Parathyroid adenoma (tissue), 2 donors: Measurements from ENCODE around the gene FOXS1.

Source experiments
- H2AFZ ChIP-seq: fragments of 300-600 bp; sonication (generic); one replicate; pipeline ENCODE4 v1.7.0; 2017; ENCODE audit warnings: antibody characterized with exemption, mild to moderate bottlenecking
- H3K27ac ChIP-seq: fragments of 300-600 bp; sonication (generic); one replicate; pipeline ENCODE4 v1.7.0; 2017
- H3K27me3 ChIP-seq: fragments of 300-600 bp; sonication (generic); one replicate; pipeline ENCODE4 v1.7.0; 2017; ENCODE audit warnings: low read length; ENCODE audit not compliant: control insufficient read depth, insufficient read depth
- H3K36me3 ChIP-seq: fragments of 300-600 bp; sonication (generic); one replicate; pipeline ENCODE4 v1.7.0; 2017; ENCODE audit warnings: low read length; ENCODE audit not compliant: control insufficient read depth, insufficient read depth
- H3K4me1 ChIP-seq: fragments of 300-600 bp; sonication (generic); one replicate; pipeline ENCODE4 v1.7.0; 2017; ENCODE audit warnings: control low read depth
- H3K4me2 ChIP-seq: fragments of 300-600 bp; sonication (generic); one replicate; pipeline ENCODE4 v1.7.0; 2017; ENCODE audit warnings: low read length
- H3K4me3 ChIP-seq: fragments of 300-600 bp; sonication (generic); one replicate; pipeline ENCODE4 v1.7.0; 2017; ENCODE audit warnings: low read depth, low read length
- H3K79me2 ChIP-seq: fragments of 300-600 bp; sonication (generic); one replicate; pipeline ENCODE4 v1.7.0; 2017; ENCODE audit warnings: control low read depth
- H3K9ac ChIP-seq: fragments of 300-600 bp; sonication (generic); one replicate; pipeline ENCODE4 v1.7.0; 2017; ENCODE audit warnings: mild to moderate bottlenecking
- H3K9me3 ChIP-seq: fragments of 300-600 bp; sonication (generic); one replicate; pipeline ENCODE4 v1.7.0; 2017; ENCODE audit warnings: low read length; ENCODE audit not compliant: control insufficient read depth
- TF ChIP-seq, protein P1 (sequence below): fragments of 300-600 bp; sonication (generic); IDR thresholded peaks from one replicate; pipeline ENCODE4 v1.7.0; 2017; ENCODE audit warnings: antibody characterized with exemption, mild to moderate bottlenecking
- donor health status: primary hyperparathyroidism.

The FOXS1 gene

DNA sequence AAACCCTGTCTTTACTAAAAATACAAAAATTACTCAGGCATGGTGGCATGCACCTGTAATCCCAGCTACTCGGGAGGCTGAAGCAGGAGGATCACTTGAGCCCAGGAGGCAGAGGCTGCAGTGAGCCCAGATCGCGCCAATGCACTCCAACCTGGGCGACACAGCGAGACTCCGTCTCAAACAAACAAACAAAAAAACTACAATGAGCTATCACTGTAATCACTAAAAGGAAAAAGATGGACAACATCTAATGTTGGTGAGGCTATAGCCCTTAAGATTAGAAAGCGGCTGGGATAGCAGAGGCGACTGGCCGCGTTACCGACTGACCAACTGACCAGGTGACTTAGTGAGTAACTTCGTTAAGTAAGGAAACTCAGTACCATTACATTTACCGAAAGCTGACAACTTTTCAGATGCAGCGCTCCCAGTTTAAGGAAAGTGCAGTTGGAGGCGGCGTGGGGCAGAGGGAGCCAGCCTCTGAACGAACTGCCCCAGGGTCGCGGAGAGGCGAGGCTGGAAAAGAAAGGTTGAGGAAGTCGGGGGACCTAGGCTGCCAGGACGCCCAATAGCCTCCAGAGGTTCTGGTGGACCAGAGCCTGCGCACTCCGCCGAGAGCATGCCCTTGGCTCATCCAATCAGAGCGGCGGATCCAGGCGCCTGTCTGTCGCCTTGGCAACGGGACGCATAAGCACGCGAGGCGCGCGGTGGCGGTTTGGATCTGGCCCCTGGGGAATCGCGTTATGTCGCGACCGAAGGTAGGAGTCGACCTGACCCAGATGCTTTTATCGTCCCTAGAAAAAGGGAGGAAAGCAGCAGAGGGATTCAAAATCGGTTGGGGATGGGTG is 34.0 kb upstream of the FOXS1 start:
- Histone ChIP-seq H3K9ac (peak overlapping the region; percentile 5), H3K4me3 (peak overlapping the region; percentile 88), H3K4me1 (peaks cover 3% of the 10 kb centered on the region), H3K79me2 (no peaks in the 10 kb centered on the region), H3K27me3 (no peaks in the 10 kb centered on the region), H3K36me3 (no peaks in the 10 kb centered on the region), H3K27ac (peak overlapping the region; percentile 89), H3K9me3 (no peaks in the 10 kb centered on the region), H2AFZ (peak overlapping the region; percentile 81), H3K4me2 (peak overlapping the region; percentile 94)
- TF ChIP-seq, protein P1, sequence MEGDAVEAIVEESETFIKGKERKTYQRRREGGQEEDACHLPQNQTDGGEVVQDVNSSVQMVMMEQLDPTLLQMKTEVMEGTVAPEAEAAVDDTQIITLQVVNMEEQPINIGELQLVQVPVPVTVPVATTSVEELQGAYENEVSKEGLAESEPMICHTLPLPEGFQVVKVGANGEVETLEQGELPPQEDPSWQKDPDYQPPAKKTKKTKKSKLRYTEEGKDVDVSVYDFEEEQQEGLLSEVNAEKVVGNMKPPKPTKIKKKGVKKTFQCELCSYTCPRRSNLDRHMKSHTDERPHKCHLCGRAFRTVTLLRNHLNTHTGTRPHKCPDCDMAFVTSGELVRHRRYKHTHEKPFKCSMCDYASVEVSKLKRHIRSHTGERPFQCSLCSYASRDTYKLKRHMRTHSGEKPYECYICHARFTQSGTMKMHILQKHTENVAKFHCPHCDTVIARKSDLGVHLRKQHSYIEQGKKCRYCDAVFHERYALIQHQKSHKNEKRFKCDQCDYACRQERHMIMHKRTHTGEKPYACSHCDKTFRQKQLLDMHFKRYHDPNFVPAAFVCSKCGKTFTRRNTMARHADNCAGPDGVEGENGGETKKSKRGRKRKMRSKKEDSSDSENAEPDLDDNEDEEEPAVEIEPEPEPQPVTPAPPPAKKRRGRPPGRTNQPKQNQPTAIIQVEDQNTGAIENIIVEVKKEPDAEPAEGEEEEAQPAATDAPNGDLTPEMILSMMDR = peak; percentile 43

DNA sequence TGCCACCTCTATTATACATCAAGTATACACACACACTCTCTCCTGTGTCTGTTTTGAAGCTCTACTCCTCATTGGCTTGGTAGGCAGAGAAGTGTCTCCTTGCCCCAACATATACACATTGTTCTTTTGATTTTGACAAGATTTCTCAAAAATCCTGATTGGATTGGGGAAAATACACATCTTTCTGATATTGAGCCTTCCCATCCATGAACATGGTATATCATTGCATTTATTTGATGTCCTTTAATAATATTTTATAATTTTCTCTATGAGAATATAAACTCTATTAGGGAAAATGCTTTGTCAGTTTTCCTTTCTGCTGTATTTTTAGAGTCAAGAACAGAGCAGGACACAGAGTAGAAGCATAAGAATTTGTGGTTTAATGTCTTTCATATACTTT is 32.3 kb upstream of the FOXS1 start:
- TF ChIP-seq, protein P1 = no peak
- Histone ChIP-seq H3K9ac (no peak overlapping the region), H3K4me1 (peaks cover 3% of the 10 kb centered on the region), H3K27me3 (no peaks in the 10 kb centered on the region), H3K4me3 (no peak overlapping the region), H2AFZ (no peak overlapping the region), H3K79me2 (no peaks in the 10 kb centered on the region), H3K27ac (no peak overlapping the region), H3K9me3 (no peaks in the 10 kb centered on the region), H3K4me2 (no peak overlapping the region), H3K36me3 (no peaks in the 10 kb centered on the region)

DNA sequence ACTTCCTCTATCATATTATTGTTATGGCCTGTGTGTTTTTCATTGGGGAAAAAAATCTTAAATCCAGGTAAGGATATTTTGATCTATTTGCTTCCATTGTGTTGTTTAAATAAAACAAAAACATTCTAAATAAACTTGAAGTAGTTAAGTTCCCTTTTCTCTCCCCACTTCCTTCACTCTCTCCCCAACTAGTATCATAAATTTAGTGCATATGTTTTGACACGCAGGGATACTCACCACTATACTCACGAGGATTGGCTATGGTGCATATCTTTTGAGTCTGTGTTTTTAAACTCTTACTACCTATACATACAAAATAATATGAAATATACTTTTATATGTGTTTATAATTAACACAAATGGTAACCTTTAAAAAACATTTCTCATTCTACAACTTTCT is 30.3 kb upstream of the FOXS1 start:
- peaks cover 9% of the 10 kb centered on the region for H3K4me1 ChIP-seq
- H3K27me3 ChIP-seq = no peaks in the 10 kb centered on the region
- H3K4me2 ChIP-seq = no peak overlapping the region
- TF ChIP-seq, protein P1 = no peak
- H3K9me3 ChIP-seq = no peaks in the 10 kb centered on the region
- H3K27ac ChIP-seq = no peak overlapping the region
- no peak overlapping the region for H3K9ac ChIP-seq
- H3K79me2 ChIP-seq = no peaks in the 10 kb centered on the region
- H3K36me3 ChIP-seq = no peaks in the 10 kb centered on the region
- no peak overlapping the region for H2AFZ ChIP-seq
- H3K4me3 ChIP-seq = no peak overlapping the region

DNA sequence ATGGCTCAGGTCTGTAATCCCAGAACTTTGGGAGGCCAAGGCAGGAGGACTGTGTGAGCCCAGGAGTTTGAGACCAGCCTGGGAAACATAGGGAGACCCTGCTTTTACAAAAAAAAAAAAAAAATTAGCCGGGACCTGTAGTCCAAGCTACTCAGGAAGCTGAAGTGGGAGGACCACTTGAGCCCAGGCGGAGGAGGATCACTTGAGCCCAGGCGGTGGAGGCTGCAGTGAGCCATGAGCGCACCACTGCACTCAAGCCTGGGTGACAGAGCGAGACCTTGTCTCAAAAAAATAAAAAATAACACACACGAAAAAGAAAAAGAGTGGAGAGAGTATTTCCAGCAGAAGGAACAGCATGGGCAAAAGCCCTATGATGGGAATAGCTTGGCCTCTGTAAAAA is 27.0 kb upstream of the FOXS1 start:
- Histone ChIP-seq H3K4me1 (peaks cover 21% of the 10 kb centered on the region), H3K79me2 (peaks cover 17% of the 10 kb centered on the region), H3K27ac (peak overlapping the region; percentile 17), H3K4me2 (no peak overlapping the region), H3K9ac (no peak overlapping the region), H2AFZ (no peak overlapping the region), H3K36me3 (no peaks in the 10 kb centered on the region), H3K27me3 (no peaks in the 10 kb centered on the region), H3K9me3 (no peaks in the 10 kb centered on the region), H3K4me3 (no peak overlapping the region)
- TF ChIP-seq, protein P1 = no peak

DNA sequence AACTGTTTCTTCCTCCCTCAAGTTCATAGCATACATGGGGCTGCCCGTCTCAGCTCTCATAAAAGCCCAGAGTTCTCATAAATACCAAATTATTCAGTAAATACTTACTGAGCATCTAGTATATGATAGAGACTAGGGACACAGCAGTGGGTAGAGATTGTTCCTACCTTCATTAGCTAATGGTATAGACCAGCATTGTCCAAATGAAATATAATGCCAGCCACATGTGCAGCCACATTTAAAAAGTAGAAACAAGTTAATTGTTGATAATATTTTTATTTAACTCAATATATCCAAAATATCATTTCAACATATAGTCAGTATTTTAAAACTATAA is 26.2 kb upstream of the FOXS1 start:
- H3K9me3 ChIP-seq = no peaks in the 10 kb centered on the region
- H3K27me3 ChIP-seq = no peaks in the 10 kb centered on the region
- no peak overlapping the region for H3K9ac ChIP-seq
- H3K79me2 ChIP-seq = peaks cover 17% of the 10 kb centered on the region
- H3K27ac ChIP-seq = peak overlapping the region; percentile 92
- no peak overlapping the region for H2AFZ ChIP-seq
- no peaks in the 10 kb centered on the region for H3K36me3 ChIP-seq
- no peak overlapping the region for H3K4me3 ChIP-seq
- TF ChIP-seq, protein P1 = no peak
- no peak overlapping the region for H3K4me2 ChIP-seq
- H3K4me1 ChIP-seq = peaks cover 22% of the 10 kb centered on the region
